NCI-H510A (cell line): ENCODE data around the gene VPS39.
A peak's percentile ranks its signal among the peaks of the same experiment; 100 is the strongest.

ENCODE experiments used
- DNase-seq: peaks from one replicate; lab custom pipeline; 2025; lab: John Stamatoyannopoulos, UW

VPS39 gene

GRCh38 chr15:42157981-42158765, 49.9 kb downstream of the VPS39 start:
- DNase-seq: no peak

DNA sequence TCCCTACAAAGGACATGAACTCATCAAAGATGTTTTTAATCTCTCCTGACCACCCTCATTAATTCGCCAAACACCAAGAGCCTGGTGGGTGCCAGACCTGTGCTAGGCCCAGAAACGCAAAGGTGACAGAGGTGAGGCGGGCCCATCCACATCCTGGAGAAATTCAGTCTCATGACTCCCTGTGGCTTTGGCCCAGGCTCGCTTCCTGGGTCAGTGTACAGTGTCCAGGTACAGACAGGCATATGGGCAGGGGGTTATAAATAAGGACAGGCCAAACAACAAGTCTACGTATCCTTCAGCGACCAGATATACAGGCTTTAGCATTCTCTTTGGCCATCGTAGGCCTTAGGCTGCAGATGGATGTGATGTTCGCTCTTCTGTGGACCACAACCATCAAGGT, 50.7 kb downstream of the VPS39 start:
- DNase-seq: no peak

DNA sequence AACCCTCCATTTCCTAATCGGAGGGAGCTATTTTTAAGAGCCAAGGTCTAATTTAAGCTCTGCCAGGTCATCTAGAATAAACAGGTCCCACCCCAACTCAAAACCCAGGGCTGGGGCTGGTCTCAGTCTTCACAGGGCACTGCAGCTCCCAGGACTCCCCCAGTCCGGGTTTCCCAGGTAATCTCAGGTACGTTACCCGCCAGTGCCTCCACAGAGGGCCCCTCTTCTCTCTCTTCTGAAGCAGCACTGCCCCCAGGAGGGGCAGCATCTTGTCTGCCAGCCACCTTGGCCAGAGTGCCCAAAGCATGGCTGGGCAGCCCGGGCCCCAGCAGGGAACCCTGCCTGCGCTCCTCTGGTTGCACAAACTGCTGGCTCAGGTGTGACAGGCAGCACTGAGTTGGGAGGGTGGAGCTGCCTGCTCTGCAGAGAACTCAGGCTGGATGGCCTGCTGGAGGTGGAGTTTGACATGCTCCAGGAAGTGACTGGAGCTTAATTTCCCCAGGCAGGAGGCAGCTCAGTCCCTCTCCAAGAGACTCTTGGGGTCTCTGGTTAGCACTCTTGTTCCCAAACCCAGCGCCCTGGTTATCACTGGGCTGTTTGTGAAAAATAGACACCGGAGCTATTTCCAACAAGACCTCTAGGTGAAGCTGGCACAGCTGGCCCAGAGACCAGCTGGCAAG, 51.7 kb downstream of the VPS39 start, which contains the start of gene PLA2G4F:
PLA2G4F (minus strand) TSS at position 394 of the 680 bp plus-strand sequence; CDS start at position 307, 87 bp downstream.
- DNase-seq: peak; percentile 68

- peak; percentile 77 for DNase-seq
These were observed 52.4 kb downstream of the VPS39 start for GRCh38 chr15:42155546-42156242.

- no peak for DNase-seq
These were observed 53.1 kb downstream of the VPS39 start for GRCh38 chr15:42154956-42155355.

DNA sequence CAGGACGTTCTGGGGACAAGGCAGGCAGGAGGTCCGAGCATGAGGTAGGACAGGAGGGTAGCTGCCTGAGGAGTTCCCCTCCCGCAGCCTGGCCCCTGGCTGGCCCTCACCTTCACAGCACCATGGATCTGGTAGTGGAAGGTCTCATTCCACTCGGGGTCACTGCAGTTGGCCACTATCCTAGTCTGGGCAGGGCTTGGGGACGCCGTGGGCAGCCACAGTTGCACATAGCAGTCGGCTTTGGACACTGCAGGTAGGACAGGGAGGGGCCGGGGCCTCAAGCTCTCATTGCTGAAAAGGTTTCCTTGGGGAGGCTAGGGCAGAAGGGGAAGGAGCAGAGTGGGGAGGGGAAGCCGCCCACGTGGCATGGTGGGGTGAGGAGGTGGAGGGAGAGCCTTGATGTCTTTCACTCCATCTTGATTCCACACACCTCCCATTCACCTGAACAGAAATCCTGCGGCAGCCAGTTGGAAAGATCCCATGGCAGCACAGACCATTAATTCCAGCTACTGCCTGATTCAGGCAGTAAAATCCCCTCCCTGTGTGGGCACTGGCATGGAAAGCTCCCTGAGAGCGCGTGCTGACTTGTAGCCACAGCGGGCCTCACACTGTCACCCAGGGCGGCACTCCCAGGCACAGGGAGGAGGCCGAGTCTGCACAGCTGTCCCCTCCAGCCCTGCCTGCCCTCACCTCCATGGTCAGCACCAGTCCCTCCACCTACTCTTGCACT, 53.7 kb downstream of the VPS39 start:
- no peak for DNase-seq

DNA sequence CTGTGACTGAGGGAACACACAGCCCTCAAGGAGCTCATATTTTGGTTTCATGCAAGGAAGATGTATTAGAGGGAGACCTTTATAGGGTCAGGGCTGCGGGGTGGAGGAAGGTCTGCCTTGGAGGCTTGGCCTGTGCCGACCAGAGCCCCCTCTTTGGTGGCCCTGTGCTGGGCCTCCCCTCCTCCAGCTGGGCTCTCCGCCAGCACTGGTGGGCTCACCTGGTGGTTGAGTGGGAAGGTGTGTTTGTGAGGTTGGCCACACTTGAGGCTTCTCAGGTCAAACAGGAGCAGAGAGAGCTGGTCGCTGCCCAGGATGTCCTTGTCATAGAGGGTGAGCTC, 54.3 kb downstream of the VPS39 start:
- DNase-seq: no peak

DNA sequence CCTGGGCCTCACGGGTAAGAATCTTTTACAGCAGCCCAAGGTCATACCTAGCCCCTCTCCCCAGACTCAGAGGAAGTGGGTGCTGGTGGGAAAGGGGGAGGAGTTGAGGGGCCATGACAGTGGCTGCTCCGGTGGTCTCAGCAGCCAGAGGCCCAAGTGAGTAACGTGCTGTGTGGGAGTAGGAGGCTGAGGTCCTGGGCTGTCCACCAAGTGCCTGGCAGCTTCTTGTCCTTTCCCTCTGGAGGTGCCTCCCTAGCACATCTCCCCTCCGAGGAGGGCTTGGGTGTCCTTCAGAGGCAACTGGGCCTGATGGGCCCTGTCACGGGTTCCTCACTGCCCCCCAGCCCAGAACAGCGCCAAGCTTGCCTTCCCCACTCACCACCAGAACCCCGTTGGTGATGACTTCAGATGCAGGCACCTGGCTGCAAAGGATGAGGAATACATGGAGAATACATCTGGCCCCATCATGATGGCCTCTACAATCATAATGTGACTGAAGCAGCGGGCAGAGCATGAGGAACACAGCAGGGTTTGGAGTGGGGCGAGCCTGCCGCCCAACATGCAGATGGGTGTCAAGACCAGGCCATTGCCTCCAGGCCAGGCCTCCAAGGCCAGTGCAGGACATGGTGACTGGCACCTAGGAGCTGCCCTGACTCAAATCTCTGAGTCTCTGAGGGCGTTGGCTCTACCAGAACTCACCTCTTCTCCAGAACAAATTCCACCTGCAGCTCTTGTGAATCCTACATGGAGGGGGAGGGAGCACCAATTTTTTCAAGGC, 55.0 kb downstream of the VPS39 start:
- no peak for DNase-seq

- DNase-seq: no peak
These were observed 55.7 kb downstream of the VPS39 start for GRCh38 chr15:42152196-42152920.

GRCh38 chr15:42151736-42152135, 56.4 kb downstream of the VPS39 start:
- no peak for DNase-seq

DNA sequence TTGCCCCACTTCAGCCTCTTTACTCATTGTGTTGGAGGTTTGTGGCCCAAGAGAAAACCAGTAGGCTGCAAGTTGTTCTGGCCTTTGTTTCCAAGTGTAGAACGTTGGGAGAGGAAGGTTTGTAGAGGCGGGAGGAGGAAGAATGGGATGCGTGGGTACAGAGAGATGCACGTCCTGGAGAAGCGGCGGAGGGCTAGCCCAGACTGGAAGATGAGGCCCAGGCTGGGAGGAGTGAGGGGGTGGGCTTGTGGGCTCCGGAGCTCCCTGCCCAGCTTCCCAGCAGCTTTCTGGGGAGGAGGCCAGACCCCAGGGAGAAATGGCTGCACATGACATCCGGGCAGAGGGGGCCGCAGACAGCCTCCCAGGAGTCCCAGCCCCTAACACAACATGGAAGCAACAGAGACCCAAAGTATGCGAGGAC, 57.0 kb downstream of the VPS39 start:
- no peak for DNase-seq

DNA sequence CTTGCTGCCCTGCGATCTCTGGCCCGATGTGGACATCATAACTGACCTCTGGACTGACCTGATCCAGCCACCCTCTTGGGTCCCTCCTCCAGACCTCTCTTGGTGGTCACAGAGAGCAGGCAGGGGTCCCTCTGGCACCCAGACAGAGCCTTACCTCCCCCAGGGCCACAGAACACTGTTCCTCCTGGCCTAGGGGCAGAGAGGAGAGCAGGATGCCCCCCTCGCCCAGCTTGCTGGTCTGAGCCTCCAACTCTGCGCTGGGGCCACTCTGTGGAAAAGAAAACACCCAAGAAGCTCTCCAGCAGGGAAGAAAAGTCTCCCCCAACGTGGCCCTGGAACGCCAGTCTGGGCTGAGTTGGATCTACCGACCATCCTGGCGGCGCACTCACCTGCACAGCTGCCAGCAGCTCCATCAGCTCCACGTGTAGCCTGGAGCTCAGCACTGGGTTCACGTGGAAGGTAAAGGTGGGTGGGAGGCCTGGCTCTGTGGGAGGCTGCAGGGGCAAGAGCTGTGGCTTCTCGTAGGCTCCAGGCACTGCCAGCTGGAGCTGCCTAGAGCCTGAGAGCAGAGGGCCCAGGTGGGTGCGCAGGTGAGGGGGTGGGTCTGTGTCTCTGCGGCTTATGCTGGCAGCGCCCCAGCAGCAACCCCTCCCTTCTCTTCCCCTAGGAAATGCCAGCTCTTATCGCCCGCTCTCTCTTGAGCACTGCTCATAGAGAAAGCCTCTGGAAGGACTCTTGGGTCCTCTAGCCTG, 57.7 kb downstream of the VPS39 start:
- DNase-seq: no peak

DNA sequence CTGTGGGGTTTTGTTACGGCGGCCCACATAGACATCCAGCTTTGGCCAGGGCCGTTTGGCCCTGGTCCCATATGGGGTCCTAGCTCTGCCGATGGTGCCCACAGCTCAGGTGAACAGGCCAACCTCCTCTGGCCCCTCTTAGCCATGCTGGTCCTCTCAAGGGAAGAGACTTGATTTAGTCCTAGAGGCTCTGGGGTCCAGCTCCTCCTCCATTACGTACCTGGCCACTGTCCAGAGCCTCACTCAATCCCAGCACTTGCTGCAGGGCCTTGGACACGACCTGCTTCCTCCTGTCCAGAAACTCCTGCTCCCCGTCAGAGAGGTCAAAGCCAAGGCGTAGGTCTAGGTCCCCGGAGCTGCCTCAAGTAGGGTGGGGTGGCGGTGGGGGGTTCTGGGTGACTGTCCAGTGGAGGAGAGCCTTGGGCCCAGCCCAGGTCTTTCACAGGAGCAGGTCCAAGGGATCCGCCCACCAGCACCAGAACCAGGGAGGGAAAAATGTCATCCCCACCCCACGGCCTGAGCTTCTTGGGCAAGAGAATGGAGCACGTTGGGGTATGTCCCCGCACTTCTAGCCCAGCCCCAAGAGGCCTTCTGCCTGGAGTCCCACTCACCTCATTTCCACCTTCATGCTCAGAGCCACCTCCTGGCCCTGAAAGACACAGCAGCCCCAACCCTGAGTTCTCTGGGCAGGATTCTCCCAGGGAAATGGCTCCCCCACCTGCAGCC, 58.4 kb downstream of the VPS39 start:
- no peak for DNase-seq

- DNase-seq: no peak
These were observed 59.2 kb downstream of the VPS39 start for GRCh38 chr15:42148808-42149492.

GRCh38 chr15:42147431-42147735, 60.7 kb downstream of the VPS39 start:
- DNase-seq: no peak

DNA sequence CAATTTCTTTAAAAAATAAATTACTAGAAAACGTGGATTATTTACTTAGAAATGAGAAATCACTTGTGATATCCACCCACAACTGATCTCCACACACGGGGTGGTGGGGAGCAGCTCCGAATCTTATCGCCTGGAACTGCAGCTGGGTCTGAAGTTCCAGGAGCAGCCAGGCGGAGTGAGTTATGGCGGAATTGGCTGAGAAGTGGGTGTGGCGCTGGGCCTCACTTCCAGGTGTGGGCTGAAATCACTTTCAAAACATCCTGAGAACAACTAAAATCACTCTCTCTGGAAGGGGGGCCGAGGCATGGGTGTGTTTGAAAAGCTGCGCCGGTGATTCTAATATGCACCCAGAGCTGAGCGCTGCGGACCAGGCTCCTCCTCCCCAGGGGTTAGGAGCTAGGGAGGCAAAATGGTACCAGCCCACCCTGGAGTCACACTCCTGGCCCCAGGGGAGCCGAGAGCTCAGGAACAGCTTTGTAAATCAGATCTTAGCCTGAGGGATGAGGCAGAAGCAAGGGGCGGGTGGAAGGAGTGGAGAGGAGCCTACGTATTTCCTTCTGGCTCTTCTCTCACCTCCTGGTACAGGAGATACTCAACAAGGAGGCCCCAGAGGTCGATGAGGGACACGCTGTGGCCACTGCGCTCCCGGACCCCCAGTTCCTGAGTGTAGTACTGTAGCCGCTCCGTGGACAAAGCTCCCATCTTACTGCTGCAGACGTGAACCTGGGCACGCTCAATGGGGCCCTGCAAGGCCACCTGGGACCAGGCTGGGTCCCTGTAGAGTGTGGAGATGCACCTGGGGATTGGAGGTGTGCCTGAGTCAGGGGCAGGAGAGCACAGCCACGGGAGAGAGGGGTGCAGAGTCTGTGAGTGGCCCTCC, 61.3 kb downstream of the VPS39 start:
- DNase-seq: no peak

DNA sequence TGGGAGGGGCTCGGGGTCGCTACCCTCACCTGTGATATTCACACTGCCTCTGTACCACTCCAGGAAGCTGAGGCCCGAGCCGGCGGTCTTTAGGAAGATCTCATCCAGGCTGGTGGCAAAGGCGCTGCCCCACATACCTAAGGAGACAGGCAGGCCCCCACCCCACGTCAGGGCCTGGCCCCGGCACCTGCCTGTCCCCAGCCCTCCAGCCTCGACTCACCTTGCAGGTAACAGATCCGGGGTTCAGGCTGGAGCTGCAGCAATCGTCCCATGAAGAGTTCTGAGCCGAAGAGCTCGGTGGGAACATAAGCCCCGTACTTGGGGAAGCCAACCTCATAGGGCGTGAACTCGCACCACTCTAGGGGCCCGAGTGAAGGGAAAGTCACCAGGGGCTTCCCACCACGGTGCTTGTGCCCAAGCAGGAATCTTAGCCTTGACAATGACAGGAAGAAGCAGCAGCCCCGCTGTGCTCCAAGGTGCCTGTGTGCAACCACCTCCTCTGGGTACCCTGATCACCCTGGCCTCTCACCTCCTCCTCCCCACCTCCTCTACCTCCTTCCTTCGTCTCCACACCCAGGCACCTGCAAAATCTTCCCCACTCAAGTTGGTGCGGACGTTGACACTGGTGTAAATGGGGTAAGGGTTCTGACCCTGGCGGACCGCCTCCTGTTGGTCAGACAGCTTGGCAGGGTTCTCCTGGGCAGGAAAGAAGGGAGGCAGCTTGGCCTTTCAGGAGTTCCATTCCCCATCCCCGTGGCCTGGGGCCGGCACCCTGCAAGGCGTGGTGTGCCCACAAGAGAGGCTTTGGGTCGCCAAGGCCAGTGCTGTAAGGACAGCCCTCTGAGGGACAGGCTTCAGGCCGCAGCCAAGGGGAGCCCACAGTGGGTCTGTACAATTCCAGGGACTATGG, 62.3 kb downstream of the VPS39 start:
- DNase-seq: no peak
